Measurements from ENCODE around the gene EXOC7. TPM values are rescaled to one million over a fixed set of nuclear protein-coding genes. Genes with fewer than 3 reads are reported as not detected.

Gene EXOC7
- total and polyA plus RNA-seq, 2 of the 4 experiments (the other 2 are of a cell fraction): 85.9 to 118 TPM

DNA sequence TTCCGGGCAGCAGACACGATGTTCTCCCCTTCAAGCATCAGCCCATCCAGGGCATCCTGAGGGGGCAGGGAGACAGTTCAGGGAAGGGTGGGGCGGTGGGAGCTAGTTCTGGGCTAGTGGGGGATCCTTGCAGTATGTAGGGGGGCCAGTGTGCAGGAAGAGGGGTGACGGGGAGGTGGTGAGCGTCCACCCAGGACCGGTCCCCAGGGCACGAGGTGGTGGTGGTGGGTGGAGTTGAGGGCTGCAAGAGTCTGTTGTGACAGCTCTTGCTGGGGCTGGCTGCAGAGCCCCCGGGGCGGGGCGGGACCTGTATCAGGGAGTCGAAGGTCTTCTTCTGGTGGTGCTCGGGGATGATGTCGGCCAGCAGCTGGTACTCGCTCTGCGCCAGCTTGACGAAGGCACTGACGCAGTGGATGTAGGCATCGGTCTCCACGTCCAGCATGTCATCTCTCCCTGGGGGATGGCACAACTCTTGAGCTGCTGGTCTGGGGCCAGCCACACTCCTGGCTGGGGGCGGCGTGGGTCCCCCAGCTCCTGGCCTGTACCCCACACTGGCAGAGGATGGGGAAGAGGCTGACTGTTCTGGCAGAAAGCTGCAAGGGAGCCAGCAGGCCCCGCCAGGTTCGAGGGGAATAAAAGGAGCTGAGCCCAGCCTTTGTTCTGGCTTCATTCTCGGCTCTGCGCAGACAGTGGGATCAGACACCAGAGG, 14.6 kb downstream of the EXOC7 start:
- no peak for DNase-seq
- TF ChIP-seq FOS (IDR thresholded peaks at IDR 0.05; ENCODE audit: low read depth, low read length) (no peak), MAFK (IDR thresholded peaks at IDR 0.05; ENCODE audit: low read depth, low read length) (no peak), POLR2A (IDR thresholded peaks at IDR 0.05; ENCODE audit: low read depth, low read length) (no peak), RAD21 (IDR thresholded peaks at IDR 0.05; ENCODE audit: low read length) (no peak), MAZ (IDR thresholded peaks at IDR 0.05; ENCODE audit: borderline replicate concordance, low read depth, low read length) (no peak), MXI1 (IDR thresholded peaks at IDR 0.05; ENCODE audit: borderline replicate concordance, low read depth, low read length) (no peak), RFX5 (IDR thresholded peaks at IDR 0.05; ENCODE audit: low read depth, low read length) (no peak), CEBPB (IDR thresholded peaks at IDR 0.05; ENCODE audit: low read depth, low read length) (no peak), CHD1 (IDR thresholded peaks at IDR 0.05; ENCODE audit: low read depth, low read length) (no peak), RCOR1 (IDR thresholded peaks at IDR 0.05; ENCODE audit: insufficient replicate concordance, low read length) (no peak)
- TF ChIP-seq, protein P1, sequence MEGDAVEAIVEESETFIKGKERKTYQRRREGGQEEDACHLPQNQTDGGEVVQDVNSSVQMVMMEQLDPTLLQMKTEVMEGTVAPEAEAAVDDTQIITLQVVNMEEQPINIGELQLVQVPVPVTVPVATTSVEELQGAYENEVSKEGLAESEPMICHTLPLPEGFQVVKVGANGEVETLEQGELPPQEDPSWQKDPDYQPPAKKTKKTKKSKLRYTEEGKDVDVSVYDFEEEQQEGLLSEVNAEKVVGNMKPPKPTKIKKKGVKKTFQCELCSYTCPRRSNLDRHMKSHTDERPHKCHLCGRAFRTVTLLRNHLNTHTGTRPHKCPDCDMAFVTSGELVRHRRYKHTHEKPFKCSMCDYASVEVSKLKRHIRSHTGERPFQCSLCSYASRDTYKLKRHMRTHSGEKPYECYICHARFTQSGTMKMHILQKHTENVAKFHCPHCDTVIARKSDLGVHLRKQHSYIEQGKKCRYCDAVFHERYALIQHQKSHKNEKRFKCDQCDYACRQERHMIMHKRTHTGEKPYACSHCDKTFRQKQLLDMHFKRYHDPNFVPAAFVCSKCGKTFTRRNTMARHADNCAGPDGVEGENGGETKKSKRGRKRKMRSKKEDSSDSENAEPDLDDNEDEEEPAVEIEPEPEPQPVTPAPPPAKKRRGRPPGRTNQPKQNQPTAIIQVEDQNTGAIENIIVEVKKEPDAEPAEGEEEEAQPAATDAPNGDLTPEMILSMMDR (conservative IDR thresholded peaks at IDR 0.05; ENCODE audit: low read depth, low read length): no peak
- TF ChIP-seq, protein P2, sequence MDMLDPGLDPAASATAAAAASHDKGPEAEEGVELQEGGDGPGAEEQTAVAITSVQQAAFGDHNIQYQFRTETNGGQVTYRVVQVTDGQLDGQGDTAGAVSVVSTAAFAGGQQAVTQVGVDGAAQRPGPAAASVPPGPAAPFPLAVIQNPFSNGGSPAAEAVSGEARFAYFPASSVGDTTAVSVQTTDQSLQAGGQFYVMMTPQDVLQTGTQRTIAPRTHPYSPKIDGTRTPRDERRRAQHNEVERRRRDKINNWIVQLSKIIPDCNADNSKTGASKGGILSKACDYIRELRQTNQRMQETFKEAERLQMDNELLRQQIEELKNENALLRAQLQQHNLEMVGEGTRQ (IDR thresholded peaks at IDR 0.05; ENCODE audit: low read depth, low read length): no peak
- TF ChIP-seq, protein P3, sequence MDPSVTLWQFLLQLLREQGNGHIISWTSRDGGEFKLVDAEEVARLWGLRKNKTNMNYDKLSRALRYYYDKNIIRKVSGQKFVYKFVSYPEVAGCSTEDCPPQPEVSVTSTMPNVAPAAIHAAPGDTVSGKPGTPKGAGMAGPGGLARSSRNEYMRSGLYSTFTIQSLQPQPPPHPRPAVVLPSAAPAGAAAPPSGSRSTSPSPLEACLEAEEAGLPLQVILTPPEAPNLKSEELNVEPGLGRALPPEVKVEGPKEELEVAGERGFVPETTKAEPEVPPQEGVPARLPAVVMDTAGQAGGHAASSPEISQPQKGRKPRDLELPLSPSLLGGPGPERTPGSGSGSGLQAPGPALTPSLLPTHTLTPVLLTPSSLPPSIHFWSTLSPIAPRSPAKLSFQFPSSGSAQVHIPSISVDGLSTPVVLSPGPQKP (IDR thresholded peaks at IDR 0.05; ENCODE audit: borderline replicate concordance, low read depth, low read length): no peak
- Histone ChIP-seq H3K79me1 (ENCODE audit: low read depth in 1 of 2, low read length in 2 of 2) (peaks cover 0 to 14% of the 10 kb centered on the region in 2 experiments; a peak in 2 of 4 replicates), H4K8ac (ENCODE audit: low read depth in 2 of 2, low read length in 2 of 2) (no peak overlapping the region), H3K4me2 (ENCODE audit: low read depth, low read length) (no peak overlapping the region), H2BK15ac (ENCODE audit: low read depth, low read length) (no peak overlapping the region), H4K5ac (ENCODE audit: low read depth, low read length) (no peak overlapping the region), H3K9me1 (ENCODE audit: insufficient read depth, low read length) (no peaks in the 10 kb centered on the region), H3K18ac (ENCODE audit: low read depth, low read length) (no peak overlapping the region), H3K9ac (ENCODE audit: low read depth, low read length) (no peak overlapping the region), H4K20me1 (ENCODE audit: insufficient read depth, low read length) (no peaks in the 10 kb centered on the region; the same call in 1 of the 2 replicates), H3K4ac (ENCODE audit: low read depth, low read length) (no peak overlapping the region), H3K23ac (ENCODE audit: low read depth, low read length) (no peak overlapping the region), H3K27me3 (ENCODE audit: control insufficient read depth, insufficient read depth, low read length) (no peaks in the 10 kb centered on the region), H2AK9ac (replicated peaks; ENCODE audit: low read depth, low read length, poor library complexity) (no peak overlapping the region), H2AK5ac (ENCODE audit: low read depth, low read length) (no peak overlapping the region), H3K4me3 (ENCODE audit: insufficient read depth, low read depth, low read length) (no peak overlapping the region), H3K9me3 (ENCODE audit: control insufficient read depth, insufficient read depth, low read length) (no peaks in the 10 kb centered on the region), H3K27ac (ENCODE audit: insufficient read depth, low read length) (no peak overlapping the region), H3K36me3 (ENCODE audit: control insufficient read depth, insufficient read depth, low read length) (peaks cover 78% of the 10 kb centered on the region), H2AFZ (replicated peaks; ENCODE audit: low read length, poor library complexity) (no peak overlapping the region), H3K56ac (ENCODE audit: extremely low read depth, insufficient read depth, low read length) (no peak overlapping the region), H2BK120ac (ENCODE audit: low read depth, low read length) (no peak overlapping the region), H3K14ac (replicated peaks; ENCODE audit: low read depth, low read length) (no peak overlapping the region), H2BK20ac (ENCODE audit: low read depth, low read length) (no peak overlapping the region), H2BK5ac (ENCODE audit: low read depth, low read length, poor library complexity, severe bottlenecking) (no peak overlapping the region), H4K91ac (ENCODE audit: insufficient read depth, low read depth, low read length) (no peak overlapping the region), H3K4me1 (ENCODE audit: control insufficient read depth, insufficient read depth, low read length) (no peaks in the 10 kb centered on the region)
- ATAC-seq (ENCODE audit: low read depth): no peak
- ChIA-PET CTCF (no interaction called here), POLR2A (ENCODE audit: unreplicated experiment) (no interaction called here)
- dilution Hi-C loops (cut with HindIII; ENCODE audit: low sequenced_read_pairs, unreplicated experiment): no loop called here
- WGBS, 2 experiments (ENCODE audit: extremely low coverage in 2 of 2, insufficient read length in 1 of 2): 92% methylated on average over 12 of the region's 25 CpGs; no CpG with 5 or more reads in 1 of the 2 experiments
- in situ Hi-C loops (cut with MboI; ENCODE audit: low sequenced_read_pairs): no loop called here
- intact Hi-C loops (cut with micrococcal nuclease): no loop called here
- no TSS peak for BruUV-seq (replicated peaks)

All from IMR-90 (cell line).